Mesothelial cell of epicardium (in vitro differentiated cells): Measurements from ENCODE around the gene CHD6. TPM values are rescaled to one million over a fixed set of nuclear protein-coding genes. Genes with fewer than 3 reads are reported as not detected.

ENCODE experiments used
- DNase-seq, 2 experiments: peaks; one replicate each; pipeline ENCODE4 v3.0.0; 2021; ENCODE audit warnings: low spot score in 2 of 2; ENCODE audit not compliant: unreplicated experiment in 2 of 2
- H3K27ac Mint-ChIP-seq: 2 replicates; pipeline ENCODE4 v1.8.0; 2021; ENCODE audit warnings: mixed read lengths
- H3K27me3 Mint-ChIP-seq: 2 replicates; pipeline ENCODE4 v1.8.0; 2021; ENCODE audit warnings: low read depth, mixed read lengths
- H3K36me3 Mint-ChIP-seq: 2 replicates; pipeline ENCODE4 v1.8.0; 2021; ENCODE audit warnings: mixed read lengths
- H3K4me1 Mint-ChIP-seq: 2 replicates; pipeline ENCODE4 v1.8.0; 2021; ENCODE audit warnings: mixed read lengths
- H3K4me3 Mint-ChIP-seq: 2 replicates; pipeline ENCODE4 v1.8.0; 2021; ENCODE audit warnings: mild to moderate bottlenecking, moderate library complexity, mixed read lengths
- H3K9me3 Mint-ChIP-seq: 2 replicates; pipeline ENCODE4 v1.8.0; 2021; ENCODE audit warnings: mixed read lengths
- total RNA-seq: library from RNA; stranded (reverse); gene quantifications from 3 replicates; pipeline ENCODE4 v1.2.1, GENCODE V29; 2021
- TF ChIP-seq, protein P1 (sequence below): fragments of 200-600 bp; sonication (generic); IDR thresholded peaks from one replicate; pipeline ENCODE4 v1.5.0; 2021; ENCODE audit warnings: antibody characterized with exemption; ENCODE audit not compliant: unreplicated experiment

Gene CHD6
- total RNA-seq, 1 donor from 2014 or later: 107 TPM

DNA sequence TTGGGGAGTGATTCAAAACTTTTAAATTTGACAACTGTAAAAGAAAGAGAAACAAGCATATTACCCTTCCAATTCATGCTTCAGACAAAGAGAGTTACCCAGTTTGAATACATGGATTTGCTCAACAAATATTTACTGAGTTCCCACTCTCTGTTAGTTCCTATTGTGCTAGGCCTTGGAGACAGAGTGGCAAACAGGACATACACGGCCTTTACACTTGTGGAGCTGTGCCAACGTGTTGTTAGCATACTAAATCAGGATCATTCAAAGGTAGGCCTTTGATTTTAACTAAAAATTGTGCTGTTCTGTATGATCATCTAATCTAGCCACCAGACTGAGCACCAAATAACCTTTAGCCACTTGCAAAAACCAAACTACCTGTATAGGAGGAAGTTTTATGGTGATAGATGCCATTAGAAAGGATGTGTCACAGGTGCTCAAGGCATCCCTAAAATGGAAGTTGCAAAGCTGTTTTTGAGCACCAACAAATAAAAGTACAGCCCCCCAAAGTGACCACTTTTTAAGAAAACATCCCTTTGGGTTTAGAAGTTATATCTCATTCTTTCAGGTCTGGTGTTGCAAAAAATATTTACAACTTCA, 84.5 kb downstream of the CHD6 start:
- H3K27me3 Mint-ChIP-seq: no peaks in the 10 kb centered on the region
- TF ChIP-seq, protein P1, sequence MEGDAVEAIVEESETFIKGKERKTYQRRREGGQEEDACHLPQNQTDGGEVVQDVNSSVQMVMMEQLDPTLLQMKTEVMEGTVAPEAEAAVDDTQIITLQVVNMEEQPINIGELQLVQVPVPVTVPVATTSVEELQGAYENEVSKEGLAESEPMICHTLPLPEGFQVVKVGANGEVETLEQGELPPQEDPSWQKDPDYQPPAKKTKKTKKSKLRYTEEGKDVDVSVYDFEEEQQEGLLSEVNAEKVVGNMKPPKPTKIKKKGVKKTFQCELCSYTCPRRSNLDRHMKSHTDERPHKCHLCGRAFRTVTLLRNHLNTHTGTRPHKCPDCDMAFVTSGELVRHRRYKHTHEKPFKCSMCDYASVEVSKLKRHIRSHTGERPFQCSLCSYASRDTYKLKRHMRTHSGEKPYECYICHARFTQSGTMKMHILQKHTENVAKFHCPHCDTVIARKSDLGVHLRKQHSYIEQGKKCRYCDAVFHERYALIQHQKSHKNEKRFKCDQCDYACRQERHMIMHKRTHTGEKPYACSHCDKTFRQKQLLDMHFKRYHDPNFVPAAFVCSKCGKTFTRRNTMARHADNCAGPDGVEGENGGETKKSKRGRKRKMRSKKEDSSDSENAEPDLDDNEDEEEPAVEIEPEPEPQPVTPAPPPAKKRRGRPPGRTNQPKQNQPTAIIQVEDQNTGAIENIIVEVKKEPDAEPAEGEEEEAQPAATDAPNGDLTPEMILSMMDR: no peak
- H3K36me3 Mint-ChIP-seq: peaks cover 24% of the 10 kb centered on the region
- DNase-seq: no peak
- peaks cover 7% of the 10 kb centered on the region for H3K9me3 Mint-ChIP-seq
- no peak overlapping the region for H3K4me3 Mint-ChIP-seq
- H3K27ac Mint-ChIP-seq: no peak overlapping the region
- H3K4me1 Mint-ChIP-seq: peaks cover 16% of the 10 kb centered on the region

- Mint-ChIP-seq H3K27me3 (no peaks in the 10 kb centered on the region), H3K9me3 (peaks cover 7% of the 10 kb centered on the region), H3K4me3 (no peak overlapping the region), H3K4me1 (peaks cover 16% of the 10 kb centered on the region), H3K27ac (no peak overlapping the region), H3K36me3 (peaks cover 18% of the 10 kb centered on the region)
- TF ChIP-seq, protein P1: no peak
- no peak for DNase-seq
These were observed 85.2 kb downstream of the CHD6 start for GRCh38 chr20:41532935-41533334.

DNA sequence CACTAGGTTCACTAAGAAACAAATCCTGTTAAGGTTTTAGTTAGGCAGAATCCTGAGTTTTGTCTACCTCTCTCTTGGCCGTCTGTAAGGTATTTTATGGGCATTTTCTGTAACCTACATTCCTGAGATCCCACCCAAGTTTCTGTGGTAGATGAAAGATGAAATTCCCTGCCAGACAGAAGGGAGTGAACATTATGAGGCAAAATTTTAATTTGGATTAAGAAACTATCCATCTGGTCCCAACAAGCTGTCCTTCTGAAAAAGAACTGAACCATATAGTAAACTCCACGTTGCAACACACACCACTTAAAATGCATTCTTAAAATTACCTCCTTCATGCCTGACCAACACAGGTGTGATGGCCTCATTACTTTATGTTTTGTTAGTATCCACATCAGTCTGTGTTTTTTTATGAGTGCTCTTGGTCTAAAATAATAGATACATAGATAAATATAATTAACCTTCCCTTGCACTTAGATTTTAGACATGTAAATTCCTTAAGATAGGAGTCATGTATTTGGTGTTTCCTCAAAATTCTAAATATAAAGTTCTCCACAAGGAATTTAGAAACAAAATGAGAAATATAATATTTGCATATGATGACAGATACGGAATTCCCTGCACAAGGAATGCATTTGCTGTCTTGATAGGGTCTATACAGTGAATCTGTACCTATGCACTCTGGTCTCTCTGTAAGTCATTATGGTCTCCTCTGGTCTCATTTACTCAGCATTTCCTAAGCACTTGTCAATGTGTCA, 86.5 kb downstream of the CHD6 start:
- Mint-ChIP-seq H3K36me3 (peaks cover 11% of the 10 kb centered on the region), H3K27ac (peak overlapping the region; percentile 54), H3K4me3 (no peak overlapping the region), H3K27me3 (no peaks in the 10 kb centered on the region), H3K9me3 (no peaks in the 10 kb centered on the region), H3K4me1 (peaks cover 19% of the 10 kb centered on the region)
- no peak for DNase-seq
- TF ChIP-seq, protein P1: no peak

- no peak for DNase-seq
- no peak overlapping the region for H3K4me3 Mint-ChIP-seq
- H3K27ac Mint-ChIP-seq: peak overlapping the region; percentile 54
- H3K4me1 Mint-ChIP-seq: peaks cover 27% of the 10 kb centered on the region
- peaks cover 11% of the 10 kb centered on the region for H3K36me3 Mint-ChIP-seq
- H3K9me3 Mint-ChIP-seq: no peaks in the 10 kb centered on the region
- TF ChIP-seq, protein P1: no peak
- H3K27me3 Mint-ChIP-seq: no peaks in the 10 kb centered on the region
These were observed 87.3 kb downstream of the CHD6 start for GRCh38 chr20:41530923-41531322.

GRCh38 chr20:41526327-41526726, 91.8 kb downstream of the CHD6 start:
- TF ChIP-seq, protein P1: no peak
- no peak for DNase-seq
- no peaks in the 10 kb centered on the region for H3K9me3 Mint-ChIP-seq
- no peak overlapping the region for H3K4me3 Mint-ChIP-seq
- H3K27me3 Mint-ChIP-seq: no peaks in the 10 kb centered on the region
- H3K4me1 Mint-ChIP-seq: peaks cover 31% of the 10 kb centered on the region
- H3K27ac Mint-ChIP-seq: peak overlapping the region; percentile 27
- H3K36me3 Mint-ChIP-seq: peaks cover 10% of the 10 kb centered on the region
